ENCODE results near the gene PBLD.

The PBLD gene

DNA sequence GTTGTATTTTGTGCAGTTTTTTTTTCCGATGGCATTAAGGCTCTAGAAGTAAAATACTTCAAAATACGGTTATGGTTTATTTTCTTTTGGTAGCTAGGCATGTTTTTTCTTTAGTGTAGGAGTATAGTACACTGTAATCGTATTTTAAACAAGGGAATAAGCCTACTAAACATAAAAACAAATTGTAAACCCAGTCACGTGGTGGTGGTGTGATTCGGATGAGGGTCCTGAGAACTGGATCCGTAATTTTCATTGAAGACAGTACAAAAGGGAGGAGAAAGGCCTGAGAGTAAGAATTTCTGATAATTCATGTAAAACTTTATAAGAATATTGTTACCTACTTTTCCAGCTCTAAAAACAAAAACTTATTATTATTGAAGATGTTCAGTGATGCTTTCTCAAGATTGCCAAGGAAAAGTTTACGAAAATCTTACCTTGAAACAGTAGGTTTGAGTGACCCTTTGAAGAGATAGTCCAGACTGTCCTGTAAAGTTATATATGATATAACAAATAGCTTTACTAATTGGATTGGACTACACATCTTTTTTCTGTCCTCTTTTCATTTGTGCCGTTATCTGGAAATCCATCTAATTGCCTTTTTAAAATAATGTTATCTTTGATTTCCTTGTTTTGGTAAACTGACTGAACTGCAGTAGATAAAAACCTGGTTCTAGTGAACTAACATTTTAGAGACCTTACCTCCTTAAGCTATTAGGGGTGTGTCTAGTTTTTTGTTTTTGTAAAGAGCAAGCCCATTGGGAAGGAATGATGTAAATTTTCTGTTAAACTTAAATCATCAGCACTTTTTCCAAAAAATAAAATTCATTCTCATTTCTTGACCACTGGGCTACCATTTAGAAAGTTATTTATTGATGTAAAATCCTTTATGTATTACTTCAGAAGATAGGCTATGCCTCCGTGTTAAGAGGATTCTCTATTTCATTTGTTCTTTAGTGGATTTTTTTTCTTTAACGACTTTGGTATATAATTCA, 1.0 kb upstream of the PBLD start:
- no peaks in the 10 kb centered on the region for H3K27me3 ChIP-seq (replicated peaks)
- H3K36me3 ChIP-seq (replicated peaks) = peaks cover 11% of the 10 kb centered on the region
- DNase-seq = no peak
- in situ Hi-C loops (cut with HindIII; ENCODE audit: low pct_ligation_motif_present, low sequenced_read_pairs) = no loop called here
- TF ChIP-seq, protein P1, sequence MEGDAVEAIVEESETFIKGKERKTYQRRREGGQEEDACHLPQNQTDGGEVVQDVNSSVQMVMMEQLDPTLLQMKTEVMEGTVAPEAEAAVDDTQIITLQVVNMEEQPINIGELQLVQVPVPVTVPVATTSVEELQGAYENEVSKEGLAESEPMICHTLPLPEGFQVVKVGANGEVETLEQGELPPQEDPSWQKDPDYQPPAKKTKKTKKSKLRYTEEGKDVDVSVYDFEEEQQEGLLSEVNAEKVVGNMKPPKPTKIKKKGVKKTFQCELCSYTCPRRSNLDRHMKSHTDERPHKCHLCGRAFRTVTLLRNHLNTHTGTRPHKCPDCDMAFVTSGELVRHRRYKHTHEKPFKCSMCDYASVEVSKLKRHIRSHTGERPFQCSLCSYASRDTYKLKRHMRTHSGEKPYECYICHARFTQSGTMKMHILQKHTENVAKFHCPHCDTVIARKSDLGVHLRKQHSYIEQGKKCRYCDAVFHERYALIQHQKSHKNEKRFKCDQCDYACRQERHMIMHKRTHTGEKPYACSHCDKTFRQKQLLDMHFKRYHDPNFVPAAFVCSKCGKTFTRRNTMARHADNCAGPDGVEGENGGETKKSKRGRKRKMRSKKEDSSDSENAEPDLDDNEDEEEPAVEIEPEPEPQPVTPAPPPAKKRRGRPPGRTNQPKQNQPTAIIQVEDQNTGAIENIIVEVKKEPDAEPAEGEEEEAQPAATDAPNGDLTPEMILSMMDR (IDR thresholded peaks at IDR 0.05; ENCODE audit: low read depth, low read length, missing control alignments) = no peak
- H3K27ac ChIP-seq = peak overlapping the region; percentile 95
- peak overlapping the region; percentile 88 for H3K4me3 ChIP-seq (ENCODE audit: low read depth, low read length)

DNA sequence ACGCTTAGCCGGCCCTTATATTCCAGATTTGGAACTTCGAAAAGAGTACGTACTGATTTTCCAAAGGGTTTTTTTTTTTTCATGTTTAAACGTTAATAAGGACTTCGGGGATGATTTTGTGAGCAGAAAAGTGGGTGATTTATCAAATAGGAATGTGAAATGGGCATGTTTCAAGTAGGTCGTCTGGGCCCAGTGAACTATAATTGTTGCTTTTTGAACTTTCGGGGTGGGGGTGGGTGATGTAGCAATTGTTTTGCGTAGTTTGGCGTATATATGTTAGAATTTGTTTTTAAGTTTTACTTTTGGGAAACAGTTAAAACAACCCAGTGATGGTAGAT, 299 bp upstream of the PBLD start:
- Histone ChIP-seq H3K36me3 (replicated peaks) (peaks cover 6% of the 10 kb centered on the region), H3K27ac (peak overlapping the region; percentile 95), H3K27me3 (replicated peaks) (no peaks in the 10 kb centered on the region), H3K4me3 (ENCODE audit: low read depth, low read length) (peak overlapping the region; percentile 88)
- TF ChIP-seq, protein P1 (IDR thresholded peaks at IDR 0.05; ENCODE audit: low read depth, low read length, missing control alignments) = no peak
- in situ Hi-C loops (cut with HindIII; ENCODE audit: low pct_ligation_motif_present, low sequenced_read_pairs) = no loop called here
- DNase-seq = peak; percentile 5

DNA sequence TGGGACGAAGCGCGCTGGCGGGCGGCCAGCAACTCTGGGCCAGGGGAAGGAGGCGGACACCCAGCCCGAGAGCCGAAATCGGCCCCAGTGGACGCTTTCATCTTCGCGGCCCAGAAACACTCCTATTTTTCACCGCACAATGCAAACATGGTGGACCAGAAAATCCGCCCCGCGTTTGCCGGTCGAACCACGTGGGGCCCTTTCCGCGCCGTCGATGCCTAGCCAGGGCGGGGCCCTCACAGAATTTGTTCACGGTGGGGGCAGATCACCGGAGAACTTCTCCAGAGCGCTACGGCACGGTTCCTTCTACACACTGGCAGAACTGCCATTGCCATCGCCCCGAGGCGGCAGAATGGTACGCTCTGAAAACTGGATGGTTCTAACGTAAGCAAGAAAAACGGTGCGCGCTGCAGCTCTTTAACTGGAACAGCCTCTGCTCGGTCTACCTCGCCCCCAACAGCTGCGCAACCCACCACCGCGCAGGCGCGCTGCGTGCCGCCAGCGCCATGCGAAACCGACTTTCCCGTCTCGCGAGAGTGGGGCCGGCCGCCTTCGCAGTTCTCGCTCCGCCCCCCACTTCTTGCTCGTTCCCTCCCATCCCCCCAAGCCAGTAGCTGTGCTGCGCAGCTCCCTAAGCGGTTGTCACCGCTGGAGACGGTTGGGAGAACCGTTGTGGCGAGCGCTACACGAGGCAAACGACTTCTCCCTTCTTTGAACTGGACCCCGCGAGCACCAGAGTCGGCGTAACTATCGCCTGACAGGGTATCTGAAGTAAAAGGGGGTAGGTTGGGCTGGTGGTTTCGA, 1.1 kb downstream of the PBLD start, which contains the start of gene HNRNPH3:
TSS of gene HNRNPH3 (plus strand) at position 610 of the 804 bp plus-strand sequence. CDS start 5,158 bp downstream, outside the sequence.
- in situ Hi-C loops (cut with HindIII; ENCODE audit: low pct_ligation_motif_present, low sequenced_read_pairs) = no loop called here
- DNase-seq = peak; percentile 93
- Histone ChIP-seq H3K27ac (peak within 1 kb of the TSS; percentile 95), H3K4me3 (ENCODE audit: low read depth, low read length) (peak within 1 kb of the TSS; percentile 88), H3K27me3 (replicated peaks) (no peaks in the 10 kb centered on the region), H3K36me3 (replicated peaks) (peaks cover 6% of the 10 kb centered on the region)
- TF ChIP-seq, protein P1 (IDR thresholded peaks at IDR 0.05; ENCODE audit: low read depth, low read length, missing control alignments) = no peak

DNA sequence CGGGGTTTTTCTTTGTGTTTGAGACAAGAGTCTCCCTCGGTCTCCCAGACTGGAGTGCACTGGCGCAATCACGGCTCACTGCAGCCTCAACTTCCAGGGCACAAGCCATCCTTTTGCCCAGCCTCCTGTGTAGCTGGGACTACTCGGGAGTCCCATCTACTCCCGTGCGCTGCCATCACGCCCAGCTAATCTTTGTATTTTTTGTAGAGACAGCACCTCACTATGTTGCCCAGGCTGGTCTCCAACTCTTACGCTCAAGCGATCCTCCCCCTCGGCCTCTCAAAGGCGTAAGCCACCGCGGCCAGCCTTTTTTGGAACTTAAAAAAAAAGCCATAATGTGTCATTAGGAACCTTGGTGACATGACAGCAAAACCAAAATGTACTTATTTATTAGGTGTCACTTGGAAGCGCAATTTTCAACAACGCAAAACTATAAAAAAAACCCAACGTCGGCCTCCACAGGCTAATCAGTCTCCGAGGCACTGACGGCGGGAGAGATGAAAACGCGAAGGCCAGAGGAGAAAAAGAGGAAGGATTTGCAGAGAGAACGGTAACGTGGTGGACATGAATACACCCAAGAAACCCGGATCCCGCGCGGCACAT, 1.8 kb downstream of the PBLD start:
- Histone ChIP-seq H3K4me3 (ENCODE audit: low read depth, low read length) (peak overlapping the region; percentile 88), H3K27ac (peak overlapping the region; percentile 95), H3K36me3 (replicated peaks) (peaks cover 6% of the 10 kb centered on the region), H3K27me3 (replicated peaks) (no peaks in the 10 kb centered on the region)
- TF ChIP-seq, protein P1 (IDR thresholded peaks at IDR 0.05; ENCODE audit: low read depth, low read length, missing control alignments) = no peak
- in situ Hi-C loops (cut with HindIII; ENCODE audit: low pct_ligation_motif_present, low sequenced_read_pairs) = no loop called here
- no peak for DNase-seq

DNA sequence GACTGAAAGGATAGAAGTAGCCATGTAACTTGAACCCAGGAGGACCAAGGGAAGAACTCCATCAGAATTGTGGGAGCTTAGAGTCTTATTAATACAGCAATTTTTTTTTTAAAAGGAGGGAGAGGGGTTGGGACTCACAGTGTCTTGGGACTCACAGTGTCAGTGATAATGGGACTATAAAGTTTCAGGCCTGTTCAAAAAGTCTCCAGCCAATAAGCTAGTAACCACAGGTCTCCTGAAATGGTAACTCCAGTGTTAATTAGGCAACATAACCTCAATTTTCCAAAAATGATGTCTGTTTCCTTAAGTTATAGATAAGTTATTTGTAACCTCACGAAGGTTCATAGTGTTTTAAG, 3.2 kb downstream of the PBLD start:
- DNase-seq = no peak
- in situ Hi-C loops (cut with HindIII; ENCODE audit: low pct_ligation_motif_present, low sequenced_read_pairs) = no loop called here
- no peaks in the 10 kb centered on the region for H3K27me3 ChIP-seq (replicated peaks)
- H3K27ac ChIP-seq = no peak overlapping the region
- no peak overlapping the region for H3K4me3 ChIP-seq (ENCODE audit: low read depth, low read length)
- TF ChIP-seq, protein P1 (IDR thresholded peaks at IDR 0.05; ENCODE audit: low read depth, low read length, missing control alignments) = no peak
- peaks cover 6% of the 10 kb centered on the region for H3K36me3 ChIP-seq (replicated peaks)
